ENCODE data around the gene OBP2A. TPM values are rescaled to one million over a fixed set of nuclear protein-coding genes. Genes with fewer than 3 reads are reported as not detected.

The OBP2A gene
- total RNA-seq, result not detected

GRCh38 chr9:135545646-135546176 is at the start of gene OBP2A:
OBP2A (plus strand) TSS chr9:135546126; CDS start chr9:135546181, 55 bp downstream.

GRCh38 chr9:135500525-135501260 is 45.2 kb upstream of the OBP2A start, which contains the start of gene MRPS2:
MRPS2 (plus strand) TSS chr9:135500682; CDS start chr9:135500711, 29 bp downstream.

DNA sequence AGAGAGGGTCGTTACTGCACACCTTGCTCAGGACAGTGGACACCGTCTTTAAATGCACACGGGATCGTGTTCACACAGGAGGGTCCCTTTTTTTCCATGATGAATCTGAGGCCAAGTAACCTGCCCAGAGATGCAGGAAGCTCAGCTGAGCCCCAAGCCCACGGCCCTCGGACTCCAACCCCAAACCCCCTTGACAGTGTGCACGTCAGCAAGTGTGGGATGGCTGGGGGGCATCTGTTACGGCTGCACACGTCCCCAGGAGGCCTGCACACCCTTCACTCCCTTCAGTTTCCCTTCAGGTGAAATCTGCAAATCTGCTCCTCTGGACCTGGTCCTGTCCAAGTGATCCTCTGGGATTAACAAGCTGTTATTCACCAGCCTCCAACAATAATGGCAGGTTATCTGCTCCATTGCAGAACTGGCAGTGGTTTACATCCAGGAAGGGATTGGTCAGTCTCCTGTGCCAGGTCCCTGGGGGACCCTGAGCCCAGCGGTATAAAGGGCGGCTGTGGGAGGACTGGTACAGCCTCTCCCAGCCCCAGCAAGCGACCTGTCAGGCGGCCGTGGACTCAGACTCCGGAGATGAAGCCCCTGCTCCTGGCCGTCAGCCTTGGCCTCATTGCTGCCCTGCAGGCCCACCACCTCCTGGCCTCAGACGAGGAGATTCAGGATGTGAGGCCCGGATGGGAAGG is 24.9 kb upstream of the OBP2A start, which contains the start of gene LCN1:
TSS of gene LCN1 (plus strand) at position 525 of the 692 bp plus-strand sequence. CDS start at position 583, 58 bp downstream.

DNA sequence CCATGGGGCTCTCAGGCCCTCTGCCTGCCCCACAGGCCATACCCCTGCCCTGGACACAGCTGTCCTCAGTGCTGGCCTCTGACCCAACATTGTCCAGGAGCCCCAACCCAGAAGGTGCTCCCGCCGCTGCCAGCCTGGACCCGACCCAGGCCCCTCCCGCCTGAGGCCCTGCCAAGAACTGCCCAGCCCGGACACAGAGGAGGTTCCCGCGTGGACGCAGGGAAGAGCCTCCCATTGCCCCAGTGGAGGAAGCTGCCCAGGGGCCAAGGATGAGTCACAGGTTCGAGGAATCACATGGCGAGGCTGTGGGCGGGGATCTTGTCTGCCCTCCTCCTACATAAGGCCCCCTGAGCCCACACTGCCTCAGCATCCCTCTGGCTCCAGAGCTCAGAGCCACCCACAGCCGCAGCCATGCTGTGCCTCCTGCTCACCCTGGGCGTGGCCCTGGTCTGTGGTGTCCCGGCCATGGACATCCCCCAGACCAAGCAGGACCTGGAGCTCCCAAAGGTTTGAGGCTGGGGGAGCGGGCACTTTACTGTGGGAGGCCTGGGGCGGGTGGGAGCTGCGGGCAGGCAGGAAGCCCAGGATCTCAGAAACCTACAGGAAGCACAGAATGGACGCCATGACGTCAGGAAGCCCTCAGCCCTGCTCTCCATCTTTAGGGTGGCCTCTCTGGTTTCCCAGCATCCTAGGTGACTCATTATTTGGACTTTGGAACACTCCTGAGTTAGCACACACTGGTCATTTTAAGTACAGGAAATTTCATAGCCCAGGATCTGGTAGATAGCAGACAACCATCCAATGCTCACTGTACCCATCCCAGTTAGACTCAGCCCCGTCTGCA is 15.7 kb downstream of the OBP2A start, which contains the start of gene PAEP:
TSS of gene PAEP (plus strand) at position 366 of the 844 bp plus-strand sequence.

Other genes with a start within 250 kb of the OBP2A start
- gene PPP1R26, start 66.3 kb upstream of the OBP2A start, total RNA-seq, result under 1 TPM; 0.10 to 0.26 TPM
- gene MRPS2, start 45.4 kb upstream of the OBP2A start, total RNA-seq, result 10 to 100 TPM; 29.2 to 29.8 TPM
- gene LCN1, start 24.7 kb upstream of the OBP2A start, total RNA-seq, result not detected
- gene PAEP, start 15.6 kb downstream of the OBP2A start, total RNA-seq, result not detected
- not detected for gene GLT6D1, start 93.4 kb downstream of the OBP2A start, total RNA-seq
- gene LCN9, start 117.2 kb downstream of the OBP2A start, total RNA-seq, result not detected
- not detected for gene SOHLH1, start 153.4 kb downstream of the OBP2A start, total RNA-seq
- gene KCNT1, start 156.1 kb downstream of the OBP2A start, total RNA-seq, result not detected

All from activated naive CD4-positive, alpha-beta T cell treated with anti-CD3 and anti-CD28 coated beads, Interleukin-2, amount 10 ng/mL, durations not matched to agents 5 hours and 36 hours (primary cell).